ENCODE results near the gene VRTN.

- TF ChIP-seq CTCF (IDR thresholded peaks at IDR 0.05; ENCODE audit: insufficient read depth, low read length) (no peak), POLR2AphosphoS5 (IDR thresholded peaks at IDR 0.05; ENCODE audit: low read depth) (no peak), GABPA (IDR thresholded peaks at IDR 0.05; ENCODE audit: low read depth) (no peak)
These were observed 38.9 kb upstream of the VRTN start for GRCh38 chr14:74309125-74310022.

Data from HL-60 (cell line).